Measurements from ENCODE around the gene GNRHR. TPM values are rescaled to one million over a fixed set of nuclear protein-coding genes. Genes with fewer than 3 reads are reported as not detected.

Gene GNRHR, protein sequence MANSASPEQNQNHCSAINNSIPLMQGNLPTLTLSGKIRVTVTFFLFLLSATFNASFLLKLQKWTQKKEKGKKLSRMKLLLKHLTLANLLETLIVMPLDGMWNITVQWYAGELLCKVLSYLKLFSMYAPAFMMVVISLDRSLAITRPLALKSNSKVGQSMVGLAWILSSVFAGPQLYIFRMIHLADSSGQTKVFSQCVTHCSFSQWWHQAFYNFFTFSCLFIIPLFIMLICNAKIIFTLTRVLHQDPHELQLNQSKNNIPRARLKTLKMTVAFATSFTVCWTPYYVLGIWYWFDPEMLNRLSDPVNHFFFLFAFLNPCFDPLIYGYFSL
- polyA plus RNA-seq (2012; ENCODE audit: insufficient read depth, insufficient read length, low read depth): 0.34 TPM

DNA sequence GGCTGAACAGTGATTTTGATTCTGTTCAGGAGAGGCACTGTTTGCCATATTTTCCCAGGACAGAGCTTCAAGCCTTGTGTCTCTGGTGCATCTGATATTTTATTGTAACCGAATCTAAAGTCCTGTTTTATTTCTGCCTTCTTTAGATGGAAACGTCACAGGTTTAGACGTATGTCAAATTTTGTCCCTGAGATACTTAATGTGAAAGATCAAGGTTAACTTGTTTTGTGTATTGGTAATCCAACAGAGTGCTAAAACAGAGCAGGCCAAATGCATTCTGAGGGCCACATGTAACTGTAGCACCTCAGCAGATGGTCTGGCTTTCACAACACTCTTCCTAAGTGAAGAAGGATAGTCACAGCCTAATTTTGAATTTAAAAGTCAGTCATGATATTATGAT, at the start of gene GNRHR:
Gene GNRHR (minus strand): TSS at position 101 of the 400 bp plus-strand sequence. CDS start 53 bp downstream, at position 48.
- no peaks in the 10 kb centered on the region for H3K27me3 ChIP-seq
- DNase-seq: no peak
- no peaks in the 10 kb centered on the region for H3K9me3 ChIP-seq
- H3K36me3 ChIP-seq: no peaks in the 10 kb centered on the region
- H3K4me3 ChIP-seq (ENCODE audit: low read depth, low read length): no peak within 1 kb of the TSS
- TF ChIP-seq, protein P1, sequence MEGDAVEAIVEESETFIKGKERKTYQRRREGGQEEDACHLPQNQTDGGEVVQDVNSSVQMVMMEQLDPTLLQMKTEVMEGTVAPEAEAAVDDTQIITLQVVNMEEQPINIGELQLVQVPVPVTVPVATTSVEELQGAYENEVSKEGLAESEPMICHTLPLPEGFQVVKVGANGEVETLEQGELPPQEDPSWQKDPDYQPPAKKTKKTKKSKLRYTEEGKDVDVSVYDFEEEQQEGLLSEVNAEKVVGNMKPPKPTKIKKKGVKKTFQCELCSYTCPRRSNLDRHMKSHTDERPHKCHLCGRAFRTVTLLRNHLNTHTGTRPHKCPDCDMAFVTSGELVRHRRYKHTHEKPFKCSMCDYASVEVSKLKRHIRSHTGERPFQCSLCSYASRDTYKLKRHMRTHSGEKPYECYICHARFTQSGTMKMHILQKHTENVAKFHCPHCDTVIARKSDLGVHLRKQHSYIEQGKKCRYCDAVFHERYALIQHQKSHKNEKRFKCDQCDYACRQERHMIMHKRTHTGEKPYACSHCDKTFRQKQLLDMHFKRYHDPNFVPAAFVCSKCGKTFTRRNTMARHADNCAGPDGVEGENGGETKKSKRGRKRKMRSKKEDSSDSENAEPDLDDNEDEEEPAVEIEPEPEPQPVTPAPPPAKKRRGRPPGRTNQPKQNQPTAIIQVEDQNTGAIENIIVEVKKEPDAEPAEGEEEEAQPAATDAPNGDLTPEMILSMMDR (IDR thresholded peaks at IDR 0.05; ENCODE audit: low read depth, low read length): no peak
- H3K4me1 ChIP-seq: no peaks in the 10 kb centered on the region

DNA sequence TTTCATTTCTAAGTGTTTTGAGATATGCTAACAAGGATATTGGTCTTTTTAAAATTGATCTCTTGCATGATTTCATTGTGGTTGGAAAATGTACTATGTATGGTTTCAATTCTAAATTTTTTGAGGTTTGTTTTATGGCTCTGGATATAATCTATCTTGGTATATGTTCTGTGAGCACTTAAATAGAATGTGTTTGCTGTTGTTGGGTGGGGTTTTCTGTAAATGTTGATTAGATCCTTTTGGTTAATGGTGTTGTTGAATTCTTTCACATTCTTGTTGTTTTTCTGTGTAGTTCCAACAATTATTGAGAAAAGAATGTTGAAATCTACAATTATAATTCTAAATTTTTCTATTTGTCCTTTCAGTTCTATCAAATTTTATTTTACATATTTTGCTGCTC, 42.6 kb upstream of the GNRHR start:
- no peak for DNase-seq
- no peaks in the 10 kb centered on the region for H3K4me1 ChIP-seq
- H3K4me3 ChIP-seq (ENCODE audit: low read depth, low read length): no peak overlapping the region
- TF ChIP-seq, protein P1 (IDR thresholded peaks at IDR 0.05; ENCODE audit: low read depth, low read length): no peak
- no peaks in the 10 kb centered on the region for H3K36me3 ChIP-seq
- no peaks in the 10 kb centered on the region for H3K27me3 ChIP-seq
- H3K9me3 ChIP-seq: no peaks in the 10 kb centered on the region

DNA sequence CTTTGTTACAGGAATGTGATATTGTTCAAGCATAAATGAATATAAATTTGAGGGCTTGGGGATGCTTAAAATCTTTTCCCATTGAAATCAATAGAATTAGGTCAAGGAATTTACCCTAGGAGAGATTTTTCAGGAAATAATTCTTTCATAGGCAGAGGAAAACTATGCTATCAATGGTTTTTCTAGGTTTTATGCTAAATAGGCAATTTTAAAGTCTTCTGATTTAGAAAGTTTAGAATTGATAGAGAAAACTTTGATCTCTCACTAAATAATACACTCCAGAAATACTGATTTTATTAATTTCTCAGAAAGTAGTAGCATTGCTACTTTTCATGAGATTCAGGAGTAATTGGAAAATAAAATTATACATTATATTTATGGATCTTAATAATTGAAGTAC, 36.5 kb upstream of the GNRHR start:
- TF ChIP-seq, protein P1 (IDR thresholded peaks at IDR 0.05; ENCODE audit: low read depth, low read length): no peak
- DNase-seq: no peak
- Histone ChIP-seq H3K27me3 (no peaks in the 10 kb centered on the region), H3K4me1 (no peaks in the 10 kb centered on the region), H3K4me3 (ENCODE audit: low read depth, low read length) (no peak overlapping the region), H3K36me3 (no peaks in the 10 kb centered on the region), H3K9me3 (no peaks in the 10 kb centered on the region)

DNA sequence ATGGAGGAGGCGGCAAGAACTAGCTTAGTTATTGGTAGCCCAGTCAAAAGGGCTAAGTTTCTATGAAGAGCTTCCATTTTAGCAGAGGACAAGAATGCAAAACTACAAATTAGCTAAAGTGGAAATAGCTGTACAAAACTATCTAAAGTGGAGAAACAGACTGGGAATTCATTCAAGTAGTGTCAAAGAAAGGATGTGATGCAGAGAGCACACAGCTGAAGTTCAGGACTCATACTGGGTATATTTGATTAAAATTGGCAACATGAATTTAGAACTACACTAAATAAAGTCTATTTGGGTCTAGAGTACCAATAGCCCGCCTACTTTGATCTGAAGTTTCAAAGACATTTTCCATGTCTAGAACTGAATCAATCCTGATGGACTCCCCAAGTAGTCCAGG, 33.1 kb upstream of the GNRHR start:
- TF ChIP-seq, protein P1 (IDR thresholded peaks at IDR 0.05; ENCODE audit: low read depth, low read length): no peak
- H3K9me3 ChIP-seq: no peaks in the 10 kb centered on the region
- no peak overlapping the region for H3K4me3 ChIP-seq (ENCODE audit: low read depth, low read length)
- no peaks in the 10 kb centered on the region for H3K36me3 ChIP-seq
- DNase-seq: no peak
- H3K4me1 ChIP-seq: no peaks in the 10 kb centered on the region
- no peaks in the 10 kb centered on the region for H3K27me3 ChIP-seq

DNA sequence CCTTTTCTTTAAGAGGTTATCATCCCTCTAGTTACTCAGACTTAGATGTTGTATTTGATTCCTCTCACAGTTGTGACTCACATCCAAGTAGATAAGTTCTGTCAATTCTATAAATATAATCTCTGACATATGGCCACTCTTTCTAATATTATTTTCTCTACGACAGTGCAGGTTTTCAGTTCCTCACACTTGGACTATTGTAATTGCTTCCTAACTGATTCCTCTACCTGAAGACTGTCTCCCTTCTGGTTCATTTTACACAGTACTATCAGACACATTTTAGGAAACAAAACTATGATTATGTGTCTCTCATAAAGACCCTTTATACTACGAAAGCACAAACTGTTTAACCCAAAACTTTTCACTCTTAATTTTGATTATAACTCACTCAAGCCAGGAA, 31.3 kb upstream of the GNRHR start:
- H3K4me3 ChIP-seq (ENCODE audit: low read depth, low read length): no peak overlapping the region
- H3K9me3 ChIP-seq: no peaks in the 10 kb centered on the region
- H3K36me3 ChIP-seq: no peaks in the 10 kb centered on the region
- H3K4me1 ChIP-seq: no peaks in the 10 kb centered on the region
- TF ChIP-seq, protein P1 (IDR thresholded peaks at IDR 0.05; ENCODE audit: low read depth, low read length): no peak
- no peaks in the 10 kb centered on the region for H3K27me3 ChIP-seq
- DNase-seq: no peak

DNA sequence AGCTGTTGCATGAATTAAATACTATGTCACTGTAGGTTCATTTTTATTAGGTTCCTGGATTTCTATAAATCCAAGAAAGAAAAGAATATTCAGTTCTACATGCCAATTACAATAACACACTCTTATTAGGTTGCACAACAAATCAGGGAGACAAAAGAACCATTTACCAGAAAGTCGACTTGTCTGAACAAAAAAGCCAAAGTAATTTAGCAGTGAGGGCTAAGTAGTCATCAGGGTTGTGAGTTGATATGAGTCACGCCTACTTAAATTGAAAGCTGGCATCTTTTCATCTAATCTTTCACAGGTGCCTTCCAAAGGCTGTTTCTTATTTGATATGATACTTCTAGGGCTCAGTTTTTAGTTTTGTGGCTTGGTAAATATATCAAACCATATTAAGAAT, 25.4 kb upstream of the GNRHR start:
- no peaks in the 10 kb centered on the region for H3K36me3 ChIP-seq
- no peaks in the 10 kb centered on the region for H3K9me3 ChIP-seq
- H3K27me3 ChIP-seq: no peaks in the 10 kb centered on the region
- TF ChIP-seq, protein P1 (IDR thresholded peaks at IDR 0.05; ENCODE audit: low read depth, low read length): no peak
- no peaks in the 10 kb centered on the region for H3K4me1 ChIP-seq
- no peak for DNase-seq
- no peak overlapping the region for H3K4me3 ChIP-seq (ENCODE audit: low read depth, low read length)
